SHP77 (cell line): ENCODE data around the gene DHX35.

Source experiments
- DNase-seq, 2 experiments: peaks; one replicate each; lab custom pipeline; 2025; lab: John Stamatoyannopoulos, UW

Gene DHX35

GRCh38 chr20:39066471-39067242 is 104.5 kb downstream of the DHX35 start:
- no peak for DNase-seq

- no peak for DNase-seq
These were observed 105.5 kb downstream of the DHX35 start for GRCh38 chr20:39067526-39068216.

- no peak for DNase-seq
These were observed 107.8 kb downstream of the DHX35 start for GRCh38 chr20:39069976-39070375.

- DNase-seq: no peak
These were observed 108.5 kb downstream of the DHX35 start for GRCh38 chr20:39070484-39071231.

- no peak for DNase-seq
These were observed 110.0 kb downstream of the DHX35 start for GRCh38 chr20:39072132-39072531.

GRCh38 chr20:39072653-39073052 is 110.5 kb downstream of the DHX35 start:
- no peak for DNase-seq

- DNase-seq: no peak
These were observed 113.6 kb downstream of the DHX35 start for GRCh38 chr20:39075731-39076130.

- DNase-seq: no peak
These were observed 114.8 kb downstream of the DHX35 start for GRCh38 chr20:39076958-39077357.

GRCh38 chr20:39080326-39080725 is 118.2 kb downstream of the DHX35 start:
- no peak for DNase-seq

- DNase-seq: peak; percentile 34 to 36
These were observed 119.1 kb downstream of the DHX35 start for GRCh38 chr20:39081255-39081654.

GRCh38 chr20:39082622-39083398 is 120.7 kb downstream of the DHX35 start:
- DNase-seq: no peak

- DNase-seq: no peak
These were observed 121.6 kb downstream of the DHX35 start for GRCh38 chr20:39083761-39084160.

- DNase-seq: no peak
These were observed 126.9 kb downstream of the DHX35 start for GRCh38 chr20:39089029-39089428.
